Activated T-cell treated with anti-CD3 and anti-CD28 coated beads, Interleukin-2, amount 50 U/mL, for 24 hours (primary cell): ENCODE data around the gene TTC23.
A peak's percentile ranks its signal among the peaks of the same experiment; 100 is the strongest.

Experiments
- DNase-seq: peaks from one replicate; pipeline ENCODE4 v3.0.0-alpha.2; 2020
- H3K27ac Mint-ChIP-seq: 2 replicates; pipeline ENCODE4 v1.8.0; 2020; ENCODE audit warnings: mild to moderate bottlenecking, mixed read lengths
- H3K27me3 Mint-ChIP-seq: 2 replicates; pipeline ENCODE4 v1.8.0; 2020; ENCODE audit warnings: mixed read lengths
- H3K36me3 Mint-ChIP-seq: 2 replicates; pipeline ENCODE4 v1.8.0; 2020; ENCODE audit warnings: low read depth, mixed read lengths
- H3K4me1 Mint-ChIP-seq: 2 replicates; pipeline ENCODE4 v1.8.0; 2020; ENCODE audit warnings: low read depth, mixed read lengths
- H3K4me3 Mint-ChIP-seq: 2 replicates; pipeline ENCODE4 v1.8.0; 2020; ENCODE audit warnings: mild to moderate bottlenecking, moderate library complexity, mixed read lengths
- H3K9me3 Mint-ChIP-seq: 2 replicates; pipeline ENCODE4 v1.8.0; 2020; ENCODE audit warnings: mixed read lengths

The TTC23 gene

GRCh38 chr15:99249270-99249841 lies at the start of gene TTC23:
Gene TTC23 (minus strand): TSS chr15:99249581. CDS start chr15:99228712, 20,869 bp downstream.
- H3K4me3 Mint-ChIP-seq: peak within 1 kb of the TSS; percentile 88
- H3K4me1 Mint-ChIP-seq: peaks cover 34% of the 10 kb centered on the region
- peaks cover 4% of the 10 kb centered on the region for H3K9me3 Mint-ChIP-seq
- peaks cover 10% of the 10 kb centered on the region for H3K36me3 Mint-ChIP-seq
- DNase-seq: no peak
- H3K27ac Mint-ChIP-seq: peak within 1 kb of the TSS; percentile 93
- no peaks in the 10 kb centered on the region for H3K27me3 Mint-ChIP-seq

GRCh38 chr15:99296386-99296785 lies 47.0 kb upstream of the TTC23 start:
- DNase-seq: no peak
- Mint-ChIP-seq H3K27ac (no peak overlapping the region), H3K27me3 (no peaks in the 10 kb centered on the region), H3K4me3 (no peak overlapping the region), H3K36me3 (peaks cover 28% of the 10 kb centered on the region), H3K4me1 (peaks cover 3% of the 10 kb centered on the region), H3K9me3 (peaks cover 8% of the 10 kb centered on the region)

GRCh38 chr15:99295840-99296239 lies 46.5 kb upstream of the TTC23 start:
- Mint-ChIP-seq H3K4me3 (no peak overlapping the region), H3K9me3 (peaks cover 8% of the 10 kb centered on the region), H3K36me3 (peaks cover 33% of the 10 kb centered on the region), H3K4me1 (peaks cover 3% of the 10 kb centered on the region), H3K27me3 (no peaks in the 10 kb centered on the region), H3K27ac (no peak overlapping the region)
- DNase-seq: no peak

- Mint-ChIP-seq H3K9me3 (peaks cover 8% of the 10 kb centered on the region), H3K4me3 (no peak overlapping the region), H3K4me1 (peaks cover 3% of the 10 kb centered on the region), H3K36me3 (peaks cover 37% of the 10 kb centered on the region), H3K27ac (no peak overlapping the region), H3K27me3 (no peaks in the 10 kb centered on the region)
- no peak for DNase-seq
Observed at GRCh38 chr15:99291643-99292042, 42.3 kb upstream of the TTC23 start.

GRCh38 chr15:99283717-99284116 lies 34.3 kb upstream of the TTC23 start:
- Mint-ChIP-seq H3K36me3 (peaks cover 9% of the 10 kb centered on the region), H3K27me3 (no peaks in the 10 kb centered on the region), H3K4me3 (no peak overlapping the region), H3K27ac (peak overlapping the region; percentile 57), H3K9me3 (peaks cover 3% of the 10 kb centered on the region), H3K4me1 (peaks cover 52% of the 10 kb centered on the region)
- DNase-seq: no peak

GRCh38 chr15:99282586-99282985 lies 33.2 kb upstream of the TTC23 start:
- H3K36me3 Mint-ChIP-seq: peaks cover 9% of the 10 kb centered on the region
- DNase-seq: no peak
- peaks cover 3% of the 10 kb centered on the region for H3K9me3 Mint-ChIP-seq
- peaks cover 55% of the 10 kb centered on the region for H3K4me1 Mint-ChIP-seq
- no peak overlapping the region for H3K27ac Mint-ChIP-seq
- H3K4me3 Mint-ChIP-seq: no peak overlapping the region
- no peaks in the 10 kb centered on the region for H3K27me3 Mint-ChIP-seq

GRCh38 chr15:99282121-99282520 lies 32.7 kb upstream of the TTC23 start:
- no peak overlapping the region for H3K27ac Mint-ChIP-seq
- DNase-seq: no peak
- H3K4me3 Mint-ChIP-seq: no peak overlapping the region
- no peaks in the 10 kb centered on the region for H3K27me3 Mint-ChIP-seq
- H3K9me3 Mint-ChIP-seq: peaks cover 3% of the 10 kb centered on the region
- peaks cover 9% of the 10 kb centered on the region for H3K36me3 Mint-ChIP-seq
- peaks cover 57% of the 10 kb centered on the region for H3K4me1 Mint-ChIP-seq

- Mint-ChIP-seq H3K36me3 (peaks cover 9% of the 10 kb centered on the region), H3K4me3 (peak overlapping the region; percentile 54), H3K4me1 (peaks cover 54% of the 10 kb centered on the region), H3K27ac (peak overlapping the region; percentile 94), H3K27me3 (no peaks in the 10 kb centered on the region), H3K9me3 (peaks cover 3% of the 10 kb centered on the region)
- no peak for DNase-seq
Observed at GRCh38 chr15:99279827-99280226, 30.4 kb upstream of the TTC23 start.

GRCh38 chr15:99279290-99279689 lies 29.9 kb upstream of the TTC23 start:
- H3K4me3 Mint-ChIP-seq: peak overlapping the region; percentile 54
- peaks cover 49% of the 10 kb centered on the region for H3K4me1 Mint-ChIP-seq
- no peaks in the 10 kb centered on the region for H3K27me3 Mint-ChIP-seq
- DNase-seq: no peak
- H3K27ac Mint-ChIP-seq: peak overlapping the region; percentile 94
- H3K9me3 Mint-ChIP-seq: peaks cover 3% of the 10 kb centered on the region
- H3K36me3 Mint-ChIP-seq: peaks cover 9% of the 10 kb centered on the region

GRCh38 chr15:99275525-99276128 lies 26.2 kb upstream of the TTC23 start:
- Mint-ChIP-seq H3K27ac (peak overlapping the region; percentile 6), H3K4me3 (no peak overlapping the region), H3K36me3 (peaks cover 7% of the 10 kb centered on the region), H3K27me3 (no peaks in the 10 kb centered on the region), H3K9me3 (peaks cover 3% of the 10 kb centered on the region), H3K4me1 (peaks cover 26% of the 10 kb centered on the region)
- no peak for DNase-seq

GRCh38 chr15:99275061-99275460 lies 25.7 kb upstream of the TTC23 start:
- H3K27me3 Mint-ChIP-seq: no peaks in the 10 kb centered on the region
- H3K27ac Mint-ChIP-seq: peak overlapping the region; percentile 6
- peaks cover 6% of the 10 kb centered on the region for H3K36me3 Mint-ChIP-seq

GRCh38 chr15:99273801-99274200 lies 24.4 kb upstream of the TTC23 start:
- Mint-ChIP-seq H3K9me3 (no peaks in the 10 kb centered on the region), H3K36me3 (no peaks in the 10 kb centered on the region), H3K4me1 (peaks cover 8% of the 10 kb centered on the region), H3K27ac (no peak overlapping the region), H3K27me3 (no peaks in the 10 kb centered on the region), H3K4me3 (no peak overlapping the region)
- DNase-seq: no peak

More at GRCh38 chr15:99275061-99275460, 25.7 kb upstream of the TTC23 start:
- no peak overlapping the region for H3K4me3 Mint-ChIP-seq
- no peak for DNase-seq
- H3K9me3 Mint-ChIP-seq: peaks cover 3% of the 10 kb centered on the region
- H3K4me1 Mint-ChIP-seq: peaks cover 20% of the 10 kb centered on the region

- H3K9me3 Mint-ChIP-seq: no peaks in the 10 kb centered on the region
- H3K4me3 Mint-ChIP-seq: no peak overlapping the region
- no peaks in the 10 kb centered on the region for H3K36me3 Mint-ChIP-seq
- no peaks in the 10 kb centered on the region for H3K27me3 Mint-ChIP-seq
- H3K4me1 Mint-ChIP-seq: peaks cover 6% of the 10 kb centered on the region
- no peak for DNase-seq
- H3K27ac Mint-ChIP-seq: no peak overlapping the region
Observed at GRCh38 chr15:99268431-99268830, 19.1 kb upstream of the TTC23 start.

- Mint-ChIP-seq H3K27ac (no peak overlapping the region), H3K36me3 (no peaks in the 10 kb centered on the region), H3K9me3 (no peaks in the 10 kb centered on the region), H3K4me3 (no peak overlapping the region), H3K4me1 (peaks cover 6% of the 10 kb centered on the region), H3K27me3 (no peaks in the 10 kb centered on the region)
- DNase-seq: no peak
Observed at GRCh38 chr15:99267957-99268356, 18.6 kb upstream of the TTC23 start.

- peaks cover 6% of the 10 kb centered on the region for H3K4me1 Mint-ChIP-seq
- no peak overlapping the region for H3K4me3 Mint-ChIP-seq
- H3K27ac Mint-ChIP-seq: no peak overlapping the region
- peaks cover 8% of the 10 kb centered on the region for H3K36me3 Mint-ChIP-seq
- H3K27me3 Mint-ChIP-seq: no peaks in the 10 kb centered on the region
- no peaks in the 10 kb centered on the region for H3K9me3 Mint-ChIP-seq
- no peak for DNase-seq
Observed at GRCh38 chr15:99265541-99266070, 16.2 kb upstream of the TTC23 start.
